GM19395 (cell line): ENCODE data around the gene CNOT6.

Experiments used
- ATAC-seq: cut with Tn5 transposase; IDR thresholded peaks from one replicate; pipeline ENCODE4 v1.9.1; 2021; ENCODE audit warnings: mild to moderate bottlenecking, moderate library complexity; ENCODE audit not compliant: unreplicated experiment

The CNOT6 gene

GRCh38 chr5:180613814-180614188, 119.6 kb downstream of the CNOT6 start:
- ATAC-seq: no peak

GRCh38 chr5:180618487-180618828, 124.3 kb downstream of the CNOT6 start:
- ATAC-seq: no peak

GRCh38 chr5:180618829-180619562, 124.8 kb downstream of the CNOT6 start:
- no peak for ATAC-seq

- ATAC-seq: no peak
Observed at GRCh38 chr5:180619563-180619915, 125.4 kb downstream of the CNOT6 start.

GRCh38 chr5:180620014-180620413, 125.8 kb downstream of the CNOT6 start:
- no peak for ATAC-seq

- ATAC-seq: no peak
Observed at GRCh38 chr5:180621311-180621710, 127.1 kb downstream of the CNOT6 start.

- ATAC-seq: no peak
Observed at GRCh38 chr5:180622910-180623309, 128.7 kb downstream of the CNOT6 start.

GRCh38 chr5:180623411-180623834, 129.2 kb downstream of the CNOT6 start:
- no peak for ATAC-seq

- ATAC-seq: no peak
Observed at GRCh38 chr5:180623844-180624243, 129.7 kb downstream of the CNOT6 start.

- no peak for ATAC-seq
Observed at GRCh38 chr5:180624587-180624986, 130.4 kb downstream of the CNOT6 start.

GRCh38 chr5:180625125-180625790, 131.1 kb downstream of the CNOT6 start:
- ATAC-seq: no peak

- ATAC-seq: no peak
Observed at GRCh38 chr5:180625791-180626660, 131.8 kb downstream of the CNOT6 start.

GRCh38 chr5:180626661-180627385, 132.6 kb downstream of the CNOT6 start:
- no peak for ATAC-seq

GRCh38 chr5:180627386-180628120, 133.4 kb downstream of the CNOT6 start:
- ATAC-seq: no peak
